Measurements from ENCODE around the gene ACTR6.
"Not testable (repeated sequence)": the region's sequence is repeated elsewhere in the genome, so short reads cannot be mapped to it uniquely, and the experiment has no call there.

ACTR6 gene

DNA sequence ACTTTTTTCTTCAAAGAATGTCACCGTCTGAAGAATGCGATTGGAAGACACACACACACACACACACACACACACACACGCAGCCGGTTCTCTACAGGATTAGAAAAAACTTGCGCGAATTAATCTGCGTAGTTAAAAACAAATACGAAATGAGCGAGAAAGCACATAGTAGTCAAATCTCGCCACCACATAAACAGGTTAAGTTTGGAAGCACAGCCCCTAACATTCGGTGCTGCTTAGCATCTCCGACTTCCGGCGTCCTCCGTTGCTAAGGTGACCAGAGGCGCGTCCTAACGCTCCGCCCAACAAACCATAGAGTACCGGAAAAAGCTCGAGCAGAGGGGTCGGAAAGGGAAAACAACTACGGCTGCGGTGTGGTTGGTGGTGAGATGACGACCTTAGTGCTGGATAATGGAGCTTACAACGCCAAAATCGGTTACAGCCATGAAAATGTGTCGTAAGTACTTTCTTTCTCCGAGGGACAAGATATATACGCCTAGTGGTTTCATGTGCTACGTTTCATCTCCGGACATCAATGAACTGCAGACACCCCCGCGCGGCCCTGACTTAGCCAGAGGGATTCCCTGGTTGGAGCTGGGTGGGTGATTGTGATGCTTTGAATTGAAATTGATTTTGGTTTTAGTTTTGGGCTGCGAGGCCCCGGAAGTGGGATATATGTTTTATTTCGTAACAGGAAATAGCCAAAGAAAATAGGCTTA, at the start of gene ACTR6:
TSS of gene ACTR6 (plus strand) at position 353 of the 719 bp plus-strand sequence. CDS start at position 390, 37 bp downstream.
- DNase-seq, result peak; percentile 74

DNA sequence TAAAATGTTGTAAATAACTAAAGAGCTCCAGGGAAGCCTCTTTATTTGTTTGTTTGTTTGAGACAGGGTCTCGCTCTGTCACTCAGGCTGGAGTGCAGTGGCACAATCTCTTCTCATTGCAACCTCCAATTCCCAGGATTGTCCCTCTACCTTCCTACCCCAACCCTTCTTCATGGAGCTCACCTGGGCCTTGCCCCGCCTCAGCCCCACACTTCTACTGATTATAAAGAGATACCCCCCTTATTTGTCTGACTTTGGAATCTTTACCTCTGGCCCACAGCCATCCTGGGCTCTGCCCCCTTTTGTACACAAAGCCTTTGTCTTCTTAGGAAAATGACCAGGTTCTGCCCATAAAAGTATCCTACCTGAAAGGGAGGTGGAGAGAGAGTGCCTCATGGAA, 48.8 kb upstream of the ACTR6 start:
- DNase-seq, result no peak

GRCh38 chr12:100153131-100153530, 47.5 kb upstream of the ACTR6 start:
- DNase-seq, result no peak

- DNase-seq, result peak; percentile 14
These were observed 46.0 kb upstream of the ACTR6 start for GRCh38 chr12:100154474-100155247.

DNA sequence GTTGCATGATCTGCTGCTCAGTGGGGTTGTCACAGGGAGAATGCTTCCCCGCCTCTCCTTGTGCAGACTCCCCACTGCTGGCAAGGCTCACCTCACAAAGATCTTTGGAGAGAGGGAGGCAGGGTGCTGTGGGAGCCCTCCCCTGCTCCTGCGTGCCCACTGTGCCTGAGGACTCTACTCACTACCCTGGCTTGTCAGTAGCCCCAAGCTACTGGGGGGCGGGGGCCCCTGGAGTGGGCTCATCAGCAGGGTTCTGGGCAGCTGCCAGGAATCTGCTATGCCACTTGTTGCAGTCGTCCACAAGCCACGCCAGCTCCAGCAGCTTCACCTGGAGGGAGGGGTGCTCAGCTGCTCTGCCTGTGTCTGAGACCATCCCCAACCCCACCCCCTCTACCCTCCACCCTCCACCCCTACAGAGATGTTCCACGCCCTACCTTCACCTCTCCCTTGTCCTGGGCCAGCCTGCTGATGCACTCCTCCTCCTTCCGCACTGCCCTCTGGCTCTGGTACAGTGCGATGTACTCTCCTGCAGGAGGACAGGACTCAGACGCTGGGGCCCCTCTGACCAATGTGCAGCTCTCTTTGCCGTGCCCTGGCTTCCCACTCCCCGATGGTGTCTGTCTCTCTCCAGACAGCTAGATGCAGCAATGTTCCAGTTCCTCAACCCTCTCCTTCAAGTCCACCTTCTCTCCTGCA, 43.7 kb upstream of the ACTR6 start:
- DNase-seq, result no peak

DNA sequence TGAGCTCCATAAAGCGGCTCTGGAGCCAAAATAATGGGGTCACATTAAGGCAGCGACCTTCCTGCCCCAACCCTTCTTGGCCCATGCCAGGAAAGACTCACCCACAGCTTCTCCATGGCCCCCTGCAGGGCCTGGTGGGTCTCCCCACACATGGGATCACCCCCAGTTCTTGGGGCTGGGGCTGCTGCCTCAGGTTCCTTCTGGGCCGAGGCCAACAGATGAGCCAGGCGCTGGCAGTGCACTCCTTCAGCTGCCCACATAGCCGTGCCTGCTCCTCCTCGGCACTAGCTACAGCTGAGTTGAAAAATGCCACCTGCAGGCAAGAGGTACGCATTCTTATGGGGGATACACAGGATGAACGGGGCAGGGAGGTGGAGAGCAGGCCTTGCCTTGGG, 43.2 kb upstream of the ACTR6 start:
- DNase-seq, result no peak

GRCh38 chr12:100158535-100158934, 42.1 kb upstream of the ACTR6 start:
- DNase-seq, result no peak

- no peak for DNase-seq
These were observed 41.1 kb upstream of the ACTR6 start for GRCh38 chr12:100159391-100160104.

GRCh38 chr12:100163416-100164152, 37.0 kb upstream of the ACTR6 start:
- DNase-seq, result no peak

GRCh38 chr12:100164153-100164704, 36.4 kb upstream of the ACTR6 start:
- DNase-seq, result no peak

DNA sequence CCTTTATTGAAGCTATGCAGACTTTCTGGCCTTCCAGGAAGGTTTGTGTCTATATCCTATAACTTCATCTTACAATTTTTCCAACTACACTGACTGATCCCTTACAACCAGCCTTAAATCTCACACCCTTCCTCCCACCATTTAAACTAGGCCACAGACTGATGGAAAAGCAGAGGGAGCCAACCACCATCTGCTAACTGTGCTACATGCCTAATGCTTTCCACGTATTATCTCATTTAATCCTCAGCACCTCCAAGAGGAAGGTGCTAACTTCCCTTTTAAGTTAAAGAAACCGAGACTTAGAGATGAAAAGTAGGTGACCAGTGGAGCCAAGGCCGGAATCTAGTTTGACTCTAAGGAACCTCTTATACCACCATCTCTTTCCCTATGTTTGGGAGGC, 35.3 kb upstream of the ACTR6 start:
- no peak for DNase-seq

- DNase-seq, result no peak
These were observed 34.4 kb upstream of the ACTR6 start for GRCh38 chr12:100166232-100166631.

DNA sequence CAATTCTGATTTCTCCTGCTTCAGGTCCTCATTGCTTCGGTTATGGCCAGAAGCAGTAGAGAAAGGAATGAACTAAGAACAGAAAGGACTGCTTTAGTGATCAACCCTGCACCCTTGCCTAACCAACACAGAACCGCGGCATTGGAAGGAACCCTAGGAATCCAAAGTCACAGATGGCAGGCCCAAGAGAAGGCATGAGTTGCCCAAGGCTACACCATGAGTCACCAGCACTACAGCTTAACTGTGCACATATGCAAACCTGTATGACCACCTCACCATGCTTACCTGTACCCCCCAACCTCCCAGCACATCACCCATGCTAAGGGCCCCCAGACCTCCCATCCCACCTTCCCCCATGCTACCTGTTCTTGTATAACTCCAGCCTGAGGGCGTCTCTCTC, 32.1 kb upstream of the ACTR6 start:
- DNase-seq, result no peak

DNA sequence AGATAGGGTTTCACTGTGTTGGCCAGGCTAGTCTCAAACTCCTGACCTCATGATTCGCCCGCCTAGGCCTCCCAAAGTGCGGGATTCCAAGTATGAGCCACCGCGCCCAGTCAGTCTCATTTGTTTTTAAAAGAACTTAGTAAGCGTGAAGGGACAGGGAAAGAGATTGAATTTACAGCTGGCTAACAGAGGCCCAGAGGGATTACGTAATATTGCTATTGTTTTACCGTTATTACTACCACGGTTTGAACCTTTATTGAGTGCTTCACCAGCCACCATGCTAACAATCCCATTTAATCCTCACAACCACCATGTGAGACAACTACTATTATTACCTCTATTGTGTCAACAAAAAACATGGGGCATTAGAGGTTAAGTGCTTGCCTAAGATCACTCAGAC, 31.3 kb upstream of the ACTR6 start:
- no peak for DNase-seq

GRCh38 chr12:100170313-100170858, 30.2 kb upstream of the ACTR6 start:
- no peak for DNase-seq

DNA sequence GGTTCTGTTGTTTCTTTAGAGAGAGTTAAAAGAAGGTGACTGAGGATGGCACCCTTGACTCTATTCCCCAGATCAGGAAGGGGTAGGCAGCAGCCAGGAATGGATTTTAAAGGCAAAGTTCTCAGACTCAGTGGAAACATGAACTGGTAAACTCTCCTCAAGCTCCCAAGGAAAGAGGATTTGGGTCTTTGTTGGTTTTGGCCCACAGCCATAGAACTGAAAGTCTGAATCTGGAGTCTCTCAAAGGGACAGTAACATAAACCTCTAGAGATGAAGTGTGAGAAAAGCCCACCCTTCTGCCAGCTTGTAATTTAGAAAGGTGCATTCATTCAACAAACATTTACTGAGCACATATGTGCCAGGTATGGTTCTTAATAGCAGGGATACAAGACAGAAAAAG, 29.4 kb upstream of the ACTR6 start:
- no peak for DNase-seq

DNA sequence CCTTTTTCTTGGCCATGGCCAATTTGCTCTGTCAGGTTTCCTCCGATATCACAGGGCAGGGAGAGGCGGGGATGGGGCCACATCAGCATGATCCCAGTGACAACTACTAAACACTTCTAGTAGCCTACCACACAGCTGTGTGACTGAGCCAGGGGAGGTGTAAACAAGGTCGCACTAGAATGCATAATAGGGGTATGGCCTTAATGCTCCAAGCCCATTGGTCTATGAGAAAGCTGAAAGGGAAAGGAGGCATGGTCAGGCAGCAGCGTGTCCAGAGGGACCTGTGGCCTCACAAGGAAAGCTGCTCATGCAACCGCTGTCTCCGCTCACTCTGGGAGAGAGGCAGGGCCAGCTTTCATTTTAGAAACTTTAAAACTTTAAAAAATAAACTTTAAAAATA, 27.5 kb upstream of the ACTR6 start:
- no peak for DNase-seq

- no peak for DNase-seq
These were observed 26.1 kb upstream of the ACTR6 start for GRCh38 chr12:100174495-100174894.

GRCh38 chr12:100176493-100176892, 24.1 kb upstream of the ACTR6 start:
- not testable (repeated sequence) for DNase-seq

DNA sequence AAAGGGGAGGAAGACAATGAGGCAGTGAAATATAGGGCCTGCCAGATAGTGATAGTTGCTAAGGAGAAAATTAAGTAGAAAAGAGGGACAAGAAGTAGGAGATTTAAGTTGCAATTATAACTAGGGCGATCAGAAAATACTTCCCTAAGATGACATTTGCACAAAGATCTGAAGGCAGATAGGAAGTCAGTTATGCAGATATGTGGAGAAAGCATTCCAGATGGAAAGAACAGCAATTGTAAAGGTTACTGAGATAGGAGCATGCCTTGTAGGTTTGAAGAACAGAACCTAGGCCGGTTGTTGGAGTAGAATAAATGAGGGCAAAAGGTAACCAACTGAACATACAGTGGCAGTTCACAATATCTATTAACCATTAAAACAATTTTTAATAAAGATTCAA, 21.4 kb upstream of the ACTR6 start:
- no peak for DNase-seq

- DNase-seq, result no peak
These were observed 16.0 kb upstream of the ACTR6 start for GRCh38 chr12:100184549-100185145.
